Skeletal muscle tissue (tissue), 4 donors: ENCODE data around the gene XAF1. TPM values are rescaled to one million over a fixed set of nuclear protein-coding genes. Genes with fewer than 3 reads are reported as not detected.
"Not testable (repeated sequence)": the region's sequence is repeated elsewhere in the genome, so short reads cannot be mapped to it uniquely, and the experiment has no call there.

Experiments
- H3K27ac ChIP-seq: one replicate; pipeline ENCODE4 v1.7.0; 2013; ENCODE audit warnings: mild to moderate bottlenecking, low read depth, low read length, inconsistent platforms
- H3K27me3 ChIP-seq, 3 donors: one replicate each; pipeline ENCODE4 v1.7.0; 2013; ENCODE audit warnings: low read length in 3 of 3; ENCODE audit not compliant: control insufficient read depth in 3 of 3, insufficient read depth in 3 of 3
- H3K36me3 ChIP-seq, 3 donors: one replicate each; pipeline ENCODE4 v1.7.0; 2013; ENCODE audit warnings: low read length in 3 of 3; ENCODE audit not compliant: control insufficient read depth in 3 of 3, insufficient read depth in 3 of 3
- H3K4me1 ChIP-seq, 3 donors: one replicate each; pipeline ENCODE4 v1.7.0; 2013; ENCODE audit warnings: low read length in 3 of 3, mild to moderate bottlenecking in 3 of 3; ENCODE audit not compliant: control insufficient read depth in 3 of 3, insufficient read depth in 3 of 3
- H3K4me3 ChIP-seq, 3 donors: one replicate each; pipeline ENCODE4 v1.7.0; 2013; ENCODE audit warnings: low read length in 3 of 3
- H3K9ac ChIP-seq, 3 donors: one replicate each; pipeline ENCODE4 v1.7.0; 2013; ENCODE audit warnings: low read length in 3 of 3, mild to moderate bottlenecking in 3 of 3, moderate library complexity in 2 of 3, low read depth in 1 of 3
- H3K9me3 ChIP-seq, 3 donors: one replicate each; pipeline ENCODE4 v1.7.0; 2013; ENCODE audit warnings: low read length in 3 of 3; ENCODE audit not compliant: control insufficient read depth in 3 of 3
- total RNA-seq: library from RNA; depleted of rRNA; stranded (reverse); fragments of >200 nt; gene quantifications from one replicate; pipeline ENCODE4 v1.2.3, GENCODE V29; 2014
- donor health status: Osteomylitis.

Gene XAF1
- total RNA-seq, 1 donor from 2014 or later, result 7.3 TPM

GRCh38 chr17:6796017-6796886 is 40.4 kb downstream of the XAF1 start:
- Histone ChIP-seq H3K27me3 (peaks cover 2 to 15% (median 8%) of the 10 kb centered on the region in 3 donors), H3K9me3 (no peaks in the 10 kb centered on the region)

GRCh38 chr17:6796887-6797490 is 41.1 kb downstream of the XAF1 start:
- peaks cover 2 to 13% (median 7%) of the 10 kb centered on the region in 3 donors for H3K27me3 ChIP-seq
- H3K36me3 ChIP-seq, result no peaks in the 10 kb centered on the region
- H3K27ac ChIP-seq, result no peak overlapping the region
- no peaks in the 10 kb centered on the region for H3K4me1 ChIP-seq
- H3K4me3 ChIP-seq, result no peak overlapping the region
- no peaks in the 10 kb centered on the region for H3K9me3 ChIP-seq
- no peak overlapping the region for H3K9ac ChIP-seq

More at GRCh38 chr17:6796017-6796886, 40.4 kb downstream of the XAF1 start:
- Histone ChIP-seq H3K9ac (no peak overlapping the region), H3K4me1 (no peaks in the 10 kb centered on the region), H3K36me3 (no peaks in the 10 kb centered on the region), H3K4me3 (no peak overlapping the region), H3K27ac (no peak overlapping the region)

GRCh38 chr17:6797718-6798351 is 42.0 kb downstream of the XAF1 start:
- Histone ChIP-seq H3K9me3 (no peaks in the 10 kb centered on the region), H3K27ac (no peak overlapping the region), H3K4me1 (no peaks in the 10 kb centered on the region), H3K4me3 (no peak overlapping the region), H3K9ac (no peak overlapping the region), H3K36me3 (no peaks in the 10 kb centered on the region), H3K27me3 (peaks cover 0 to 8% (median 2%) of the 10 kb centered on the region in 3 donors)

GRCh38 chr17:6799738-6800137 is 43.9 kb downstream of the XAF1 start:
- H3K4me3 ChIP-seq, result no peak overlapping the region
- no peaks in the 10 kb centered on the region for H3K36me3 ChIP-seq
- no peak overlapping the region for H3K27ac ChIP-seq
- H3K4me1 ChIP-seq, result no peaks in the 10 kb centered on the region
- H3K9ac ChIP-seq, result no peak overlapping the region
- peaks cover 0 to 8% (median under 1%) of the 10 kb centered on the region in 3 donors for H3K27me3 ChIP-seq
- H3K9me3 ChIP-seq, result no peaks in the 10 kb centered on the region

GRCh38 chr17:6800422-6801027 is 44.7 kb downstream of the XAF1 start:
- Histone ChIP-seq H3K4me3 (no peak overlapping the region), H3K27me3 (peaks cover 0 to 8% (median 0%) of the 10 kb centered on the region in 3 donors), H3K9ac (no peak overlapping the region), H3K36me3 (no peaks in the 10 kb centered on the region), H3K4me1 (no peaks in the 10 kb centered on the region), H3K9me3 (no peaks in the 10 kb centered on the region), H3K27ac (no peak overlapping the region)

- Histone ChIP-seq H3K4me1 (no peaks in the 10 kb centered on the region), H3K9me3 (no peaks in the 10 kb centered on the region), H3K9ac (no peak overlapping the region), H3K27me3 (peaks cover 0 to 10% (median 7%) of the 10 kb centered on the region in 3 donors), H3K27ac (no peak overlapping the region), H3K4me3 (no peak overlapping the region), H3K36me3 (no peaks in the 10 kb centered on the region)
Observed at GRCh38 chr17:6811510-6811909, 55.7 kb downstream of the XAF1 start.

GRCh38 chr17:6812295-6812694 is 56.4 kb downstream of the XAF1 start:
- Histone ChIP-seq H3K27me3 (peaks cover 0 to 10% (median 7%) of the 10 kb centered on the region in 3 donors), H3K9ac (no peak overlapping the region), H3K36me3 (no peaks in the 10 kb centered on the region), H3K4me1 (no peaks in the 10 kb centered on the region), H3K4me3 (no peak overlapping the region), H3K9me3 (no peaks in the 10 kb centered on the region), H3K27ac (no peak overlapping the region)

GRCh38 chr17:6815775-6816174 is 59.9 kb downstream of the XAF1 start:
- Histone ChIP-seq H3K4me1 (no peaks in the 10 kb centered on the region), H3K27me3 (peaks cover 0 to 11% (median 10%) of the 10 kb centered on the region in 3 donors), H3K4me3 (no peak overlapping the region), H3K36me3 (no peaks in the 10 kb centered on the region), H3K9me3 (no peaks in the 10 kb centered on the region), H3K27ac (no peak overlapping the region), H3K9ac (no peak overlapping the region)

- H3K4me1 ChIP-seq, H3K9ac ChIP-seq, H3K4me3 ChIP-seq, H3K27ac ChIP-seq, H3K36me3 ChIP-seq, H3K9me3 ChIP-seq: not testable (repeated sequence)
- peaks cover 0 to 11% (median 10%) of the 10 kb centered on the region in 3 donors for H3K27me3 ChIP-seq
Observed at GRCh38 chr17:6816368-6816767, 60.5 kb downstream of the XAF1 start.
